ENCODE results near the gene PGAP3.
A peak's percentile ranks its signal among the peaks of the same experiment; 100 is the strongest.

PGAP3 gene

DNA sequence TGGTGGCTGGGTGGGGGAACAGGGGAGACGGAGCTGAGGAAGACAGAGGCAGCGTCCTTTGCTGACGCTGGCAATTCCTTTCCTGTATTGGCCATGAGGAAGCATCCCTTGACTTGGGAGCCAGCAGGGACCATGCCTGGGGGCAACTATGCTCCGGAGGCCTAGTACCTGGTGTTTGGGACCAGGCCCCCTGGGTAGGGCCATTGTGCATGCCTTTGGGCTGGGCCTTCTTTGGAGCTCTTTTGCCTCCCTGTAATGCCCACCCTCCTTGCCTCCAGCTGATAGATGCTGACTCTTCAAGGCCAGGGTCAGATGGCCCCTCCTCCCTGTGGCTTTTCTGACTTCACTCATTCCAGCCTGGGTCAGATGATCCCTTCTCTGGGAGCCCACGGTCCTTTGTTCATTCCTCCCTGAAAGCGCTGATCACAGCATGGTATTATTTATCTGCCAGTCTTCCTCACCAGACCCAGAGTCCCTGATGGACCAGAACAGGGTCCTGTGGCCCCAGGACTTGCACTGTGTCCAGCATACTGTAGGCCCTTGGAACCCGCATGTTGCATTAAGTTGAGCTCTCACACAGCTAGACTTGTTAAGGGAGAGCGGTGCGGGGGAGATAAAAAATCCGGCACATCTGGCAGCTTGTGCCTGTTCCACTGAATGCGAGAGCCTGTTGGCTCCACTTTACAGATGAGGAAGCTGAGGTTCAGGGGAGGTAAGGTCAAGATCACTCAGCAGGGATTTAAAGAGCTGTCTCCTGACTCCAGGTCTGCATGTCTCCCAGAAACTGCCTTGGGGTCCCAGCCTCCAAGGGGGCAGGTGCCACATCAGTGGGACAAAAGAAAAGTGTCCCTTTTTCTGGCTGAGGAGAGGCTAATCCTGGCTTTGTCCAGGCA lies 48.0 kb downstream of the PGAP3 start:
- no peak for DNase-seq (ENCODE audit: low read depth, low spot score)

DNA sequence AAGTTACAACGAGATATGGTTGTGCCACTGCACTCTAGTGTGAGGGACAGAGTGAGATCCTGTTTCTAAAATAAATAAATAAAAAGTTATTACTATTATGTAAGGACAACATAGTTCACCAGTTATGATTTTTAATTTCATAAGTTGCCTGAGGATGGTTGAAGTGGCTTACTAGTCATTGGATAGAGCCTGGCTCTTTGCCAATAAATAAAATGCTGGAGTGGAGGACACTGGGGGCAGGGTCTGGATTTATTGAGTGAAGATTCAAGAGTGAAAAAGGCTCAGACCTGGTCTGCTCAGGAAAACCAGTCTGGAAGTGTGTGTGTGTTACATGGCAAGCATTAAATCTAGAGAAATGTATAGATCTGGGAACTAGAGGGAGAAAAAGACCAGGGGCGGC lies 48.8 kb downstream of the PGAP3 start:
- DNase-seq (ENCODE audit: low read depth, low spot score) = no peak

DNA sequence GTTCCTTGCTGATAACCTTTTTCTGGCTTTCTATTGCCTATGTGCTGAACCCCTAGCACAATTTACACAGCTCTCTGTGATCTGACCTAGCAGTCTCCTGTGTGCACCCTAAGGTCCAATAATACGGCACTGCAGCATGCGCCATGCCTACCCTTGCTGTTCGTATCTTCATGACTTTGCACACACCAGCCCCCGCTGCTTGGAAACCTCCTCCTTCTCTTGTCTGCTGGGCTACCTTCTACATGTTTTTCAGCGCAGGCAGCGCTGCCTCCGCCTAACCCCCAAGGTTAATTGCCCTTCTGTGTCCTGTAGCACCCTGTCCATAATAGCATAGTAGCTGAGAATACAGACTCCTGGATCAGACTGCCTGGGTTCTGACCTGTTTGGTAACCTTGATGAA lies 49.5 kb downstream of the PGAP3 start:
- no peak for DNase-seq (ENCODE audit: low read depth, low spot score)

DNA sequence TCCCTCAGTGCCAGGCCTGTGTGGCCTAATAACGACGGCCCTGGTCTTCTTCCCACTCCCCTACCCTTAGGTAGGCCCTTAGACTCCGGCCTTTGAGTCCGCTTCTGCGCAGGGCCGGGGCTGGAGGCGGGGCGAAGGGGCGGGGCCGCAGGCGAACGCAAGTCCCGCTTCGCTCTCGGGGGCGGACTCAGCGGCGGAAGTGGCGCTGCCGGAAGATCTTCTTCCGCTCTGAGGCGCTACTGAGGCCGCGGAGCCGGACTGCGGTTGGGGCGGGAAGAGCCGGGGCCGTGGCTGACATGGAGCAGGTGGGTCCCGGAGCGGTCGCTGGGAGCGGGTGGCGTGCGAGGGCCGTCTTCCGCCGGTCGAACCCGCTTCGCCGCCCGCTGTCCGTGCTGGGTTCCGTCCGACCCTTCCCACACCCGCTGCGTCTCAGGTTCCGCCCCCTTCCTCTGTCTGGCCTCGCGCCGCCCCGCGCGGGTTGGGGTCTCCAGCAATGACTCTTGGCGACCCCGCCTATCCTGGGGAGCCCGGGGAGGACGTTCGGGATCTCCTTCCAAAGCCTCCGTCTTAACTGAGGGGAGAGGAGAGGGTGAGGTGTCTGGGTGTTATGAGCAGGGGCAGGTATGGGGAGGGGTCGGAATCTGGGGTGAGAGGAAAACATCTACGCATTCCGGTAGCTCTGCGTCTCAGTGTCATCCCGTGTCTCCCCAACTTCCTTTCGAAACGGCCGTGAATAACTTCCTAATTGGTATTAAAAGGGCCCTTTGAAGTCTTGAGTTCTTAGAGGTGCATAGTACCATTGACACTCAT lies 50.7 kb downstream of the PGAP3 start, which contains the start of gene STARD3:
Gene STARD3, plus strand, starts transcription at position 218 of the 810 bp plus-strand sequence. CDS start 16,388 bp downstream, outside the sequence.
- peak; percentile 63 for DNase-seq (ENCODE audit: low read depth, low spot score)

DNA sequence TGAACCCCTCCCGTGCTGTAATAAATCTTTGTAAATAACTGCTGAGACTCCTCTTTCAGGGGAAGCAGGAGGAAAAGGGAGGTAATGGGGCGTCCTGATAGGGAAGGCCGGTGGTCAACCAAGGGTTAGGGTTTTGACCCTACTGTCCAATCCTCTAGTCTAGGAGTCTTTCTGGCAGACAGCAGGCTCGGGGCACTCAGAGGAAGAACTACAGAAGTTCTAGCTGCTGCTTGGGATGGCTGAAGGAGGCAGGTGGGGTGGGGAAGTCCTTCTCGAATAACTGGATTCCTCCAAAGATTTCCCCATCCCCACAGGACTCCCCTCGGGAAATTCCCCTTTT lies 51.3 kb downstream of the PGAP3 start:
- DNase-seq (ENCODE audit: low read depth, low spot score) = no peak

DNA sequence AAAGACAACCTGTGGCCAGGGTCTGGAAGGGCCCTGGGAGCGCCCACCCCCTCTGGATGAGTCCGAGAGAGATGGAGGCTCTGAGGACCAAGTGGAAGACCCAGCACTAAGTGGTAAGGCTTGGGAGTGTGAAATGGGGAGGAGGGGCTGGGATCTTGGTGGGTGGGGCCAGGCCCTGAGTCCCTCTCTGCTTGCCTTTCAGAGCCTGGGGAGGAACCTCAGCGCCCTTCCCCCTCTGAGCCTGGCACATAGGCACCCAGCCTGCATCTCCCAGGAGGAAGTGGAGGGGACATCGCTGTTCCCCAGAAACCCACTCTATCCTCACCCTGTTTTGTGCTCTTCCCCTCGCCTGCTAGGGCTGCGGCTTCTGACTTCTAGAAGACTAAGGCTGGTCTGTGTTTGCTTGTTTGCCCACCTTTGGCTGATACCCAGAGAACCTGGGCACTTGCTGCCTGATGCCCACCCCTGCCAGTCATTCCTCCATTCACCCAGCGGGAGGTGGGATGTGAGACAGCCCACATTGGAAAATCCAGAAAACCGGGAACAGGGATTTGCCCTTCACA lies 52.2 kb downstream of the PGAP3 start:
- no peak for DNase-seq (ENCODE audit: low read depth, low spot score)

DNA sequence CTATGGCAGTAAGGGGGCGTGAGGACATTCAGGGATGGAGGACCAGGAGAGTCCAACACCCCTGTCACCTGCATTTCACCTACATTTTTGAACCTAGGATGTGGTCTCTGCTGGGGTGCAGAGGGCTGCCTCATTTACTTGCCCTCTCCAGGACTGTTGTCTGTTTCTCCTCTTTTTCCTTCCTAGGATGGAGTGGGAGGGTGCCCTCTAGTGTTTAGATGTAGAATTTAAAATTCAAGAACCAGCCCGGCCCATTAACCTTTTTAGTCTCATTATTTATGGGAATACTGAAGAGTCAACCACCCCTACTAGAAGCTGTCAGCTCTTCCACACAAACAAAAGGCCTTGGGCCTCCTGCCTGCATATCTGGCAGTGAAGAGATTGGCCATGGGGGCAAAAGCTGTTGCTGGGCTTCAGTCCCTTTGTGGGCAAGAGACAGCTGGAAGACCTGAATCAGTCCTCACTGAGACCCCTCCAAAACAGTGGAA lies 53.4 kb downstream of the PGAP3 start:
- no peak for DNase-seq (ENCODE audit: low read depth, low spot score)

DNA sequence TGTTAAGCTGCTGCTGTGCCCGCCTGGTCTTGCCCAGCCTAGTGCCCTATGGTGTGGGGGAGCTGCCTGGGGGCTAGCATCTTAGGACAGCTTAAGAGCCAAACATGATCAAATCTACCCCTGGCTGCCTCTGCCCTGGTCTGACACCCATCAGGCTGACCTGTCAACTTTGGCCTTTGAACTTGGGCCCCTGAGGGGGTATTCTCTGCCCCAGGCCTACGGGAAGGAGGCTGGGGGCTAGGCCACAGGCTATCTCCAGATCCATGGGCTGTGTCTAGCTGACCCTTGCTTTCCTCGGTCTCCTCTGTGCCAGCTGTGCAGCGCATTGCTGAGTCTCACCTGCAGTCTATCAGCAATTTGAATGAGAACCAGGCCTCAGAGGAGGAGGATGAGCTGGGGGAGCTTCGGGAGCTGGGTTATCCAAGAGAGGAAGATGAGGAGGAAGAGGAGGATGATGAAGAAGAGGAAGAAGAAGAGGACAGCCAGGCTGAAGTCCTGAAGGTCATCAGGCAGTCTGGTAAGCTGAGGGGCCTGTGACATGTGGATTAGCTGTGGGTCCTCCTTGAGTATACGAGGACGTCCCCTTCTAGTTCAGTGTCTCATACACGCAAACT lies 54.2 kb downstream of the PGAP3 start:
- no peak for DNase-seq (ENCODE audit: low read depth, low spot score)

DNA sequence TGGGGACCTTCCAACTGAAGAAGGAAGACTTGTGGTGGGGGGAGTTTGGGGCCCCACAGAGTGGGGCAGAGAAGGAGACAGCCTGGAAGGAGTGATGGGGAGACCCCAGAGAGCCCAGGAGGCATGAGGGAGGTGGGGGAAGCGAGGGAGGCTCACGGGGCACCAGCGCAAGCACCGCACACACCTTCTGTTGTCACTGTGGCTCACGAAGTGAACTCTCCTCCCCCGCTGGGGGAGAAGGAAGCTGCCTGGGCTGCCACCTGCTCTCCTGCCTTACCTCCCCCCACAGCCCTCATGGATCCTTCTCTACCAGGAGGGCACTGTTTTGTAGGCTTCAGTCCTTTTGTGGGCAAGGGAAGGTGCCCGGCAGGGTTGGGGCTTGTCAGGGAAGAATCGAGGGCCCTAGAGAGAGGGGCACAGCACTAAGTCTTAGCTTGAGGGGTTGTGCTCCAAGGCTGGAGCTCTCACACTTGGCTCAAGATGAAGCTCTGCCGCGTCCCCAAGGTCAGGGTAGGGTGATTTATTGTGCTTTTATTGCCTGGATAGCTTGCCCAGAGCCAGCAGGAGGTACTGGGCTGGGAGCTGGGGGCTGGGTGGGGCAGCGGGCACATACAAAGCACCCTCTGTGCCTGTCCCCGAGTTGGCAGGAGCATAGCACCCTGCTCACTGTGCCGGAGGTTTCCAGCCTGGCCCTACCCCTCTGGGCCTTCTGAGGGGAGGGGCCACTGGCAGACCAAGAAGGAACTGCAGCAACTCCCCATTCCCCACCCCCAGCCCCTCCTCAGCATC lies 55.5 kb downstream of the PGAP3 start:
- no peak for DNase-seq (ENCODE audit: low read depth, low spot score)

DNA sequence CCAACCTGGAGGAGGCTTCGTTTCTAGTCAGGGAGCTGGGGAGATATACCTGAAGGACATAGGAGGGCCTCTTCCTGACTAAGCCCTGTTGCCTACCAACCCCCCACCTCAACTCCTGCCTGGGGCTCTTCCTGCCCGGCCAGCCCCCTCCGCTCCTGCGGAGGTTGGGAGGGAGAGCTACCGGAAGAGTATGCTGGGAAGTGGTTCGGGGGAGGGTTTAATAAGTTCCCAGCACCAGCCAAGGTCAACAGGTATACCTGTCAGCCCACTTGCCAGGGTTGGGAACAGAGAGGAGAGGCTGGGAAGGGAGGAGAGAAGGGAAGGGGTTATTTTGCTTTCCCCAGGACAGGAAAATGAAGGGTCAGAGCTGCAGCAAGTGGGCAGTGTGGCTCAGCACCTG lies 56.5 kb downstream of the PGAP3 start:
- no peak for DNase-seq (ENCODE audit: low read depth, low spot score)

DNA sequence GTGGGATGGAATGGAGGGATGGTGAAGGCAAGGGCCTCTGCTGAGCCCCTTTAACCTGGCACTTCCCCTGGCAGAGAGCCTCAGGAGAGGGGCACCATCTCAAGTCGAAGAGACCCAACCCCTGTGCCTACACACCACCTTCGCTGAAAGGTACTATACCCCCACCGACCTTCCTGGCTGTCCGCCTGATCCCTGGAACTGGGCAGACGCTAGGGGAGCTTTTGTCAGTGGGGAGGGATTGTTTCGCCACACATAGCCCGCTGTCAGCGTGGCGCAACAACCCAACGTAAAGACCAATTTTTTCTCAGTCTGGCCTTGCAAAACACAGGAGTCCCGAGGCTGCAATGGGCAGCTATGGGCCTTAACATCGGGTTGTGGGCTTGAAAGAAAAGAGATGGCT lies 58.0 kb downstream of the PGAP3 start:
- DNase-seq (ENCODE audit: low read depth, low spot score) = no peak

DNA sequence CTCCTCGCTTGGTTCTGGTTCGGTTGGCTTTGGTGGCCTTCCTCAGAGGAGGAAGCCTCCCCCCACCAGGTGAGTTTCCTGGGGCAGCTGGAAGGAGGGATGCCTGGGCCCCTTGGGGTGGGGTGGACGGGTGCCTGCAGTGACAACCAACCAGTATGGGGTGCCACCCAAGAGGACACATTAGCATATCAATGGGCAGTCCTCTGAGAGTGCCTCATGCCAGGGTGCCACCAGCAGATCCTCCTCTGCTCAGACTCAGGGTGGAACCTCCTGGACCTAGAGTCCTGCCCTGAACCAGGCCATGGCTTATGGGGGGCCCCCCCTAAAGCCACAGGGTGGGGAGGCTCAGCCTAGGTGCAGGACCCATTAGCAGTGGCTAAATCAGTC lies 58.4 kb downstream of the PGAP3 start:
- DNase-seq (ENCODE audit: low read depth, low spot score) = no peak

DNA sequence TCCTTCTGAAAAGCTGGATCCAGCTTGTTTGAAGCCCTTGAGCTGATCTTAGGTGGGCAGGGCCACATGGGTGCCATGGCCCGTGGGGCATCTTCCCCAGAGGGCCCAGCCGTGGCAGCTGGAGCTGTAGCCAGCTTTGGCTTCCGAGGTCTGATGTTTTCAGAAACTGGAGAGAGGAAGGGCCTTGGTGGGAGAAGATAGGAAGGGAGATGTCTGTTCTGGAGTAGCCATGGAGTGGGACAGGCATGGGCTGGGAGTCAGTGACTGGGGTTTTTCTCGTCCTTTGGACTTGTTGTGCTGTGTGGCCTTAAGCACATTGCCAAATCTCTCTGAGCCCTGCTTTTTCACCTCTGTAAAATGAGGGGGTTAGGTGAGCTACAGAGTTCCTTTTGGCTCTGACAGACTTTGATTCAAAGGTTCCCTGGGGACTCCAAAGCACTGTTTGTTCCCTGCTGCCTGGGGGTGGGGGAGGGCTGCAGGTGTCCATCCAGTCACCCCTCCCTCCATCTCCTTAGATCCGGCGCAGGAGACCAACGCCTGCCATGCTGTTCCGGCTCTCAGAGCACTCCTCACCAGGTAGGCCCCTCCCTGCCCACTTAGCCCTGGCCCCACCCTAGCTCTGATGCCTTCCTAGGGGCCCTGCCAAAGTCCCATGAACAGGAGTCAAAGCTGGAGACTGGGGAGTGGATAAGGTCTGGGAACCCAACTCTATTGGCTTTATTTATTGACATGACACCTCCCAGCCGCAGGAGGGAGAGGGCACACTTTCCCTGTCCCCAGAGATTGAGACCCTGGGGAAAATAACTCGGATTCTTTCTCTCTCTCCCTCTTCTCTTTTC lies 59.0 kb downstream of the PGAP3 start:
- no peak for DNase-seq (ENCODE audit: low read depth, low spot score)

DNA sequence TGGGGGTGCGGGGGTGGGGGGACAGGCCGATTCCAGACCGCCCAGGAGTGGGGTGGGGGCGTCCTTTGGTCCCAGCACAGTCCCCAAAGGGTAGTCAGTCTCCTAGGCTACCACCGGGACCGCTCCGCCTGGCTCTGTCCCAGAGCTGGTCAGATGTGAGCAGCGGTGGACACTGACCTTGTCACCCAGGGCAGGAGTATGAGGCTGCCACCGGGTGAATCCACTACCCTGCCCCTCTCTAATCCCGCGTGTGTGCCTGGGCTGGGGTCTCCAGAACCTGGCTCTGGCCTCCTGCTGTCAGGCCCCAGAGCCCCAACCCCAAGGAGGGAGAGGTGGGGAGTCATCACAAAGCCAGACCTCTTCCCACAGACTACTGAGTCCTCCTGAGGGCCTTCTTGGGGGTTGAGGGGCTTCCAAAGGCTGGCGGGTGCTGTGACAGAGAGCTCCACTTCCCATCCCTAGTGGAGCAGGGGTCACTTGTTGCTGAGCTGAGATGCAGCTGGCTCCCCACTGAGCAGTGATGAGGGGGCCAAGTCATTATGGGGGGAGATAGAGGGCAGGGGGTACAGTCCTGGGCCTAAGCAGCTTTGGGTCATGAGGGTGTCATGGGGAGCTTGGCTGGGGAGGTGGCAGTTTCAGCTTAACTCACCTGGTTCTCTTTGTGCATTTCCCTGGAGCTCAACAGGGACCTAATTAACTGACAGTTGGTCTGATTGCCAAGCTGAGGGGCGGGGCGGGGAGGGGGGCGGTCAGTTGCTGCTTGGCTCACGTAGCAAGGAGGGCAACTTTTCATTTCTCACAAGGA lies 59.9 kb downstream of the PGAP3 start:
- no peak for DNase-seq (ENCODE audit: low read depth, low spot score)

DNA sequence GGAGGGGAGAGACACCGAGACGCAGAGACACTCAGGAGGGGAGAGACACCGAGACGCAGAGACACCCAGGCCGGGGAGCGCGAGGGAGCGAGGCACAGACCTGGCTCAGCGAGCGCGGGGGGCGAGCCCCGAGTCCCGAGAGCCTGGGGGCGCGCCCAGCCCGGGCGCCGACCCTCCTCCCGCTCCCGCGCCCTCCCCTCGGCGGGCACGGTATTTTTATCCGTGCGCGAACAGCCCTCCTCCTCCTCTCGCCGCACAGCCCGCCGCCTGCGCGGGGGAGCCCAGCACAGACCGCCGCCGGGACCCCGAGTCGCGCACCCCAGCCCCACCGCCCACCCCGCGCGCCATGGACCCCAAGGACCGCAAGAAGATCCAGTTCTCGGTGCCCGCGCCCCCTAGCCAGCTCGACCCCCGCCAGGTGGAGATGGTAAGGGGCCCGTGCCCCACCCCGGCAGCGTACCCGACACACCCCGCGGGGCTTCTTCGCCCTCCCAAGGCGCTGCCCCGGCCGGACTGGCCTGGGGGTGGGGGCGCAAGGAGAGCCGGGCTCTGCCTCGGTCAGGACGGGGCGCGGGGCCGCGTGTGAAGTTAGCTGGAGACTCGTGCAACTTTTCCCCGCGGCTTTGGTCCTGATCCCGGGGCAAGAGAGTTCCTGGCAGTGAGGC lies 60.7 kb downstream of the PGAP3 start:
- no peak for DNase-seq (ENCODE audit: low read depth, low spot score)

DNA sequence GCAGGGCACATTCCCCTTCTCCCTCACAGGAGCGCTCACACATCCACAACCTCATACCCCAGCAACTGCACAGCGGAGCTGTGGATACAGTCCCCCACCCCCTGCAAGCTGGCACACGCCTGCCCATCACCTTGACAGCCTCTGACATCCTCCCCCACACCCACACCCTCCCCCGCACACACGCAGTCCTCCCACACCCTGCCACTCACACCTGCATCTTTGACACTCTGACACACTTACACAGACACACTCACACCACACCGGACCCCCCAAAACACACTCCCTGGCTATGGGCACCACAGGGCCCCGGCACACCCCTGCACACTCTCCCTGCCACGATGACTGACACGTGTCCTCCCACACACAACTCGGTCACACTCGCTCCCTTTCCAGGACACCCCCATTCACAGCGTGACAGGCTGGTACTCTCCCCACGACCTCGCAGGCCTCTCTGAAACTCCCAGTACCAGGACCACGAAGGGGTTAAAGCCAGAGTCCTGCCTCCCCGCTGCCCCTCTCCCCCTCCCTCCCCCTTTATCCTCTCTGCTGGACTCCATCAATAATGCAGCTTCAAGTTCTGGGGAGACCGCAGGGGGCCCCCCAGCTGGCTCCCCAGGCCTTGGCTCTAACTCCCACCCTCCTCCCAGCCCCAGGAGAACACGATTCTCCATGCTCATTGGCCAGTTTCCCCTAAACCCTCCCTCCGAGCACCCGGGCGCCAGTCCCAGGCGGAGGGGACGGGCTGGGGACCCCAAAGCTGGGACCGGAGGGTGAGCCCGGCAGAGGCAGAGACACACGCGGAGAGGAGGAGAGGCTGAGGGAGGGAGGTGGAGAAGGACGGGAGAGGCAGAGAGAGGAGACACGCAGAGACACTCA lies 61.4 kb downstream of the PGAP3 start, which contains the start of gene PPP1R1B:
Gene PPP1R1B, plus strand, starts transcription at position 782 of the 876 bp plus-strand sequence. CDS start 441 bp downstream, outside the sequence.
- DNase-seq (ENCODE audit: low read depth, low spot score) = no peak

DNA sequence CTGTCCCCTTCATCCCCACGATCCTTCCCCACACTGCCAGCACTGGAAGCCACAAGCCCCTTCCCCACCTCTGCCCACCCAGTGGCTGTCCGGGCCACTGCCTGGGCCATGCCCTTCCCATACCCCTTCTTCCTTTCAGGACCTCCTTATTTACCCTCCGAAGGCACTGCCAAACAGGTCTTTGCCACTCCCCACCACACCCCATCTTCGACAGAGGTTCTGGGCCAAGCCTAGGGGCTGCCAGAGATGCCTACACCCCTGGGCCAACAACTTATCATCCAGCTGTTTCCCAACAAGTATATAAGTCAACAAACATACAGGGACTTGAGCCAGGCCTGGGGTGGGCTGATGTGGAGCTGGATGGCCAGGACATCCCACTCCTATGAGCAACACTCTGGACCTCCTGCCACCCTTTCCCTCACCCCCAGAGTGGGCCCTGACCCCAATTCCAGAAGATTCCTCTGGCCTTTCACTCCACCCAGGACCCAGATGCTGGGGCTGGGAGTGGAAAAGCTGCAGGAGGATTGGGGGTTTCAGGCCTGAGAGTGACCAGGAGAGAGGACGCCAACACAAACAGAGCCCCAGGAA lies 62.6 kb downstream of the PGAP3 start:
- no peak for DNase-seq (ENCODE audit: low read depth, low spot score)

Data from smooth muscle cell of the brain vasculature (primary cell).